Stimulated activated memory B cell treated with anti-CD40 and anti-IgM and Interleukin-4, amounts not matched to agents 10 μg/mL and 1 μg/mL and 100 μg/mL, for 72 hours (primary cell): ENCODE results near the gene OR10G3.

Source experiments
- ATAC-seq: fragments of 150-1000 bp; cut with Tn5 transposase; 2 replicates; pipeline ENCODE4 v1.10.0; 2021
- H3K27ac Mint-ChIP-seq: one replicate; pipeline ENCODE4 v1.8.0; 2022; ENCODE audit warnings: mild to moderate bottlenecking, mixed read lengths
- H3K27me3 Mint-ChIP-seq: one replicate; pipeline ENCODE4 v1.8.0; 2022; ENCODE audit warnings: mixed read lengths
- H3K36me3 Mint-ChIP-seq: one replicate; pipeline ENCODE4 v1.8.0; 2022; ENCODE audit warnings: mixed read lengths
- H3K4me1 Mint-ChIP-seq: one replicate; pipeline ENCODE4 v1.8.0; 2022; ENCODE audit warnings: mixed read lengths
- H3K4me3 Mint-ChIP-seq: one replicate; pipeline ENCODE4 v1.8.0; 2022; ENCODE audit warnings: mild to moderate bottlenecking, moderate library complexity, mixed read lengths
- H3K9me3 Mint-ChIP-seq: one replicate; pipeline ENCODE4 v1.8.0; 2022; ENCODE audit warnings: mixed read lengths

The OR10G3 gene

DNA sequence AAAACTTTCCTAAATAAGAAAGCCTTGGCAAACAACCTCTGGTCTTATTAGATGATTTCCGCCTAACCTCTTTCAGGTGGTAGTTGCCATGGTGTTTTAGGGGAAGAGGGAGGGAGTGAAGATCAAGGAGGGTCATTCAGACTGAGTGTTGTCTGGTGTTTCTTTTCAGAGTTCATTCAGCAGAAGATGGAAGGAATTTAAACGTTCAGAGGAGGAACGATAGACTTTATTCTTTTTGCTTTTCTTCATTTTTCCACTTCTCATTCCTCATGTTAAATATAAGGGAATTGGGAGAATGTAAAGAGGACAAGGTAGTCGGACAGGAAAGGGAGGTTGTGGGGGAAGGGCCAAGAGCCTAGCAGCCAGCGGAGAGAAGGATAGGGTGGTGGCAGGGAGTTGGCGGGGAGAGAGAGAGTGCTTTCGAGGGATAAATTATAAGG lies 36.3 kb downstream of the OR10G3 start:
- no peaks in the 10 kb centered on the region for H3K36me3 Mint-ChIP-seq
- no peak overlapping the region for H3K4me3 Mint-ChIP-seq
- H3K27me3 Mint-ChIP-seq = peaks cover 27% of the 10 kb centered on the region
- ATAC-seq = no peak
- no peaks in the 10 kb centered on the region for H3K9me3 Mint-ChIP-seq
- no peak overlapping the region for H3K27ac Mint-ChIP-seq
- H3K4me1 Mint-ChIP-seq = no peaks in the 10 kb centered on the region

DNA sequence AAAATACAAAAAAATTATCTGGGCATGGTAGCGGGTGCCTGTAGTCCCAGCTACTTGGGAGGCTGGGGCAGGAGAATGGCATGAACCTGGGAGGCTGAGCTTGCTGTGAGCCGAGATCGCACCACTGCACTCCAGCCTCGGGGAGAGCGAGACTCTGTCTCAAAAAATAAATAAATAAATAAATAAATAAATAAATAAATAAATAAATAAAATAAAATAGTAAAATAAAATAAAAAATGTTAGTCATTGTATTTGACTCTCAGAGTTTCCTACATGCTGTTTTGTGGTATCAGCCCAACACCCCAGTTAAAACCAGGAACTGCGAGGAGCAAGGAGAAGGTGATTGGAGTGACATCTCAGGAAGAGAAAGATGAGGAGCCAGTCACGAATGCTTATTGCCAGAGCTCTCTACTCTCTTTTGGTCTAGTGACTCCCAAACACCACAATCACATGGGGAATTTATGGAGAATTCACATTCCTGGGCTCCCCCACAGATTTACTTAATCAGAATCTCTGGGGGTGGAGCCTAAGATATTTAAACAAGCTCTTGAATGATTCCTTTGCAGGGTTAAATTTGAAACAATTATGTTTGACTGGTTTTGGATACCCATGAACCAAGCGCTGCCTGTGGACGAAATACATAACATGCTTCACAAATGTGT lies 38.3 kb downstream of the OR10G3 start:
- Mint-ChIP-seq H3K27ac (no peak overlapping the region), H3K4me1 (peaks cover 9% of the 10 kb centered on the region), H3K4me3 (no peak overlapping the region), H3K36me3 (no peaks in the 10 kb centered on the region), H3K9me3 (no peaks in the 10 kb centered on the region), H3K27me3 (peaks cover 42% of the 10 kb centered on the region)
- ATAC-seq = no peak

DNA sequence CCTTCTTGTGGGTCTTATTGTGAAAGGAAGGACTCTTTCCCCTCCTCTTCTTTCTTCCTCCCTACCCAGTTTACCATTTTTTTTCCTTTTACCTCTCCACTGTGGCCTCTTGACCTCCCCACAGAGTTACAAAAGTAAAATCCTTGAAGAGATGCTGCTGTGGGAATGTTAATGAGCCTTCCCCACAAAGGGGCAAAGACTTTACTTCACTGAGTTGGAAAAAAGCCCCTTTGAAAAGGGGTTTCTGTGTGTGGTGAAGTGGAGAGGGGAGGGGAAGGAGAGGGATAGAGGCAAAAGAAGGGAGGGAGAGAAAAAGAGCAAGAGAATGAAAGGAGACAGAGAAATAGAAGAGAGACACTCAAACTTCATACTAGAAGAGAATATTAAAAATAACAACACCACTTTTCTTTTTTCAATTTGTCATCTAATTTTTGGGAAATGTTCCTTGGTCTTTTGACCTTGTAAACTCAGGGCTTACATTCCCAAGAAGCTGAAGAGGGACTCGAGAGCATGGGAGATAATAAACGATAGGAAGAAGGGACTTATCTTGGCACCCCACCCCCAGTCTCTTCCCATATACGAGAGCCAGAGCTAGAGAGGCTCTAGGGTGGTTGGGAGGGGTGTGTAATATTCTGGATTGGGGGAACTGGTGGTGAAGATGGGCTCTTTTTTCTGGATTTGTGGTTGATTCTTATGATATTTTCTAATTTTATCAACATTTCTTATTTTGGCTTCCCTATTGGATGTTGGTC lies 40.5 kb downstream of the OR10G3 start:
- Mint-ChIP-seq H3K27me3 (peaks cover 64% of the 10 kb centered on the region), H3K36me3 (no peaks in the 10 kb centered on the region), H3K27ac (no peak overlapping the region), H3K9me3 (no peaks in the 10 kb centered on the region), H3K4me1 (peaks cover 13% of the 10 kb centered on the region), H3K4me3 (no peak overlapping the region)
- ATAC-seq = no peak

DNA sequence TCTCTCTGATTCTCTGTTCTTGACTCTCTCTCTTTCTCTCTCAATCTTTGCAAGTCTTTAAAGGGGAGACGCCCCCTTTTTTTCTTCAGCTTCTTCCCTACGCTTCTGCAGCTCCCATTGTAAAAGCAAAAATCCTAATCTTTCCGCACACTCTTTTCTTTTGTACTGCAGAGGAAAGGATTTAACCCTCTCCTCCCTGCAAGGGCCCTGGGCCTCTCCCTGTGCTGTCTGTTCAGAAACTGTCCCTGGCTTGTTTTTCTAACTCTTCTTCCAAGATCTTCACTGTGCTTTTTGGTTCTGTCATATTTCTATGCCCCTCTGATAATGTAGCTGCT lies 42.8 kb downstream of the OR10G3 start:
- no peaks in the 10 kb centered on the region for H3K9me3 Mint-ChIP-seq
- no peaks in the 10 kb centered on the region for H3K36me3 Mint-ChIP-seq
- peaks cover 55% of the 10 kb centered on the region for H3K27me3 Mint-ChIP-seq
- no peak overlapping the region for H3K27ac Mint-ChIP-seq
- H3K4me3 Mint-ChIP-seq = peak overlapping the region; percentile 22
- ATAC-seq = no peak
- peaks cover 13% of the 10 kb centered on the region for H3K4me1 Mint-ChIP-seq

DNA sequence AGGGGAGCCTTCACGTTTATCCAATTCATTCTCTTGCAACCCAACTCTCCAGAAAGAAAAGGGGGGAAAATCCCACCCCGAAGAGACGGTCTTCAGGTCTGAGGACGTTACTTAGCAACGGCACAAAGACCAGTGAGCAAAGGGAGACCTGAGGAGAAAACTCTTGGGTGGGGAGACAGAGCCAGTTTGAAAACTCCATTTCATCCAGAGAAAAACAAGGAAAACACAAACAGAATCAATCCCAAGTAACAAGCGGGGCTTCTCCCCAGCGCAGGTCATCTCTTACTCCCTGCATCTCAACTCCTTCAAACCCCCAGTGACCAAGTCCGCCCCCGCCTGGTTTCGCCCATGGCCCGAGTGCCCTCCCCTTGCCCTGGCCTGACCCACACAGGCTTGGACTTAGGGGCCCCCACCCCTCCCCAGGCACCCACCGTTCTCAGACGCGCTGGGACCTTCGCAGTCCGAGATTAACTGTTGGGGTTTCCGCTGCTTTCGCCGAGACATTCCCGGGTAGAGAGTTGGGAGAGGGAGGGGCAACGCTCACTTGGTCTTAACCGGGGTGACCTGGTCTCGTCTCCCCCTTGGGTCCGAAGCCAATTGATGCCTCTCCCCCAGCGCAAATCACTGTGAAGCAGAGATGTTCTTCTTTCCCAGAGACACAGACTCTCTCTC lies 43.3 kb downstream of the OR10G3 start:
- H3K36me3 Mint-ChIP-seq = no peaks in the 10 kb centered on the region
- no peaks in the 10 kb centered on the region for H3K9me3 Mint-ChIP-seq
- no peak overlapping the region for H3K27ac Mint-ChIP-seq
- peak overlapping the region; percentile 22 for H3K4me3 Mint-ChIP-seq
- peaks cover 13% of the 10 kb centered on the region for H3K4me1 Mint-ChIP-seq
- no peak for ATAC-seq
- H3K27me3 Mint-ChIP-seq = peaks cover 55% of the 10 kb centered on the region

DNA sequence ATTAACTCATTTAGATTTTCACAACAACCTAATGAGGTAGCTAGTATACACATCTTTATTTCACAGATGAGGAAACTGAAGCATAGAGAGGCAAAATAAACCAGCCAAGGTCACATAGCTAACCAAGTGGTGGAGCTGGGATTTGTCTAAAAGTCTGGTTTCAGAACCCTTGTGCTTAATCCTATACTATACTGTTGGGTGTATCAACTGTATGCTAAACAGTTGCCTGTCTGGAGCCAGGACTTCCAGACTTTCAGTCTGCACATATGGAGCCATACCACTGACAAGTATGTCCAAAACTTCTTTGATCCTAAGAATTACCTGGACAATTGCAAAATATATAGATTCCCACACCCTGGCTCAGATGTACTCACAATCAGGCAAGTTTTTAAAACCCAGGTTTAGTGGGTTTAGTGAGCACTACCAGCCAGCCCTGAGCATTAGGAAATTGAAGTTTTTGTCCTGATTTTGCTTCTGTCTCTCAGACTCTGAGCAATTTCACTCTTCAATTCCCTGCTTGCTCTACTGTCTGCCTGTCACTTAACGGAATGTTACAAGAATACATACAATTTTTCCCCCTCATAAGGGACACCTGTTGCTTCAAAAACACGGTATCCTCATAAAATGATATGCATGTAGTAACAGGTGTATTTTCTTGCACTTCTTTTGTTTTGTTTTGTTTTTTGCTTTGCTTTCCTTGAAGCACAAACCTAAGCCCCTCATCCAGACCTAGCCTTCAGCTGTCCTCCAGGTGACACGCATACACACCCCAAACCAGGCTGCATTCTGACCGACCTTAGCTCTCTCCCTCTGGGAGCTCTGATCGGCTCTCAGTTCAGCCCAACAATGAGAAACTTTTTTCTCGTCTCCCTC lies 44.1 kb downstream of the OR10G3 start:
- Mint-ChIP-seq H3K27me3 (peaks cover 55% of the 10 kb centered on the region), H3K4me1 (peaks cover 13% of the 10 kb centered on the region), H3K9me3 (no peaks in the 10 kb centered on the region), H3K27ac (no peak overlapping the region), H3K36me3 (no peaks in the 10 kb centered on the region), H3K4me3 (no peak overlapping the region)
- ATAC-seq = no peak

DNA sequence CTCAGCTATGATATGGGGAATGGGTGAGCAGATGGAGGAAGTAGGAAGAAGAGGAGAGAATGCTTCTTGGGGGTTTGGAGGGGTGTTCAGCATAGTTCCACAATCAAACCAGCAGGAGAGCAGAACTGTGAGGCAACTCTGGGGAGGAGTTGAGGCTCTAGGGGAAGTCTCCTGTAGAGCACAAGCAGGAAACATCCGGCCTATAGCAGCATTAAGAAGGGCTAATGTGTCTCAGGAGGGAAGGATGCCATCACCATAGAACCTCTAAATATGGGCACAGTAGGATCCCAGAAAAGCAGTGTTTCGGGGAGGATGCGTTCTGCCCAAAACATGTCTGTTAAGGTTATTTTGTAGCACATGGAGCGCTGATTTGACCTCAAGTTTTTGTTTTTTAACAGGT lies 45.3 kb downstream of the OR10G3 start:
- Mint-ChIP-seq H3K36me3 (no peaks in the 10 kb centered on the region), H3K9me3 (no peaks in the 10 kb centered on the region), H3K4me1 (peaks cover 13% of the 10 kb centered on the region), H3K27me3 (peaks cover 52% of the 10 kb centered on the region), H3K27ac (no peak overlapping the region), H3K4me3 (no peak overlapping the region)
- no peak for ATAC-seq

DNA sequence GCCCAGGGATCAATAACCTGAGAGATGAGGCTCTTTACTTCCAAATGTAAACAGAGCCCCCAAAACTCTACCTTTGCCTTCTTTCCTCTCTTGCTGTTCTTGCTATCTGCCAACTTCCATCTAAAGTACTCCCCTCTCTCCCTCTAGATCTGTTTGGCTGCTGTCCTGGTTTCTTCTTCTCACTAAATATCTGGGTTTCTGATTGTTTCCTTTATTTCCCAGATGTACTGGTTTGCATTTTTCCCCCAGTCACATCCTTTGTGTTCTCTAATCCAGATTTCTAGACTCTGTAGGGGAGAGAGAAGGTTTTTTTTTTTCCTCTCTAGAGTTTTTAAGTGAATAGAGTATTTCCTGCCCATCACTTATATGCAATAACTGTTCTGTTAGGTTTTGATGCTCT lies 46.6 kb downstream of the OR10G3 start:
- peaks cover 13% of the 10 kb centered on the region for H3K4me1 Mint-ChIP-seq
- no peak for ATAC-seq
- peaks cover 39% of the 10 kb centered on the region for H3K27me3 Mint-ChIP-seq
- H3K9me3 Mint-ChIP-seq = no peaks in the 10 kb centered on the region
- H3K27ac Mint-ChIP-seq = no peak overlapping the region
- H3K36me3 Mint-ChIP-seq = no peaks in the 10 kb centered on the region
- H3K4me3 Mint-ChIP-seq = no peak overlapping the region

DNA sequence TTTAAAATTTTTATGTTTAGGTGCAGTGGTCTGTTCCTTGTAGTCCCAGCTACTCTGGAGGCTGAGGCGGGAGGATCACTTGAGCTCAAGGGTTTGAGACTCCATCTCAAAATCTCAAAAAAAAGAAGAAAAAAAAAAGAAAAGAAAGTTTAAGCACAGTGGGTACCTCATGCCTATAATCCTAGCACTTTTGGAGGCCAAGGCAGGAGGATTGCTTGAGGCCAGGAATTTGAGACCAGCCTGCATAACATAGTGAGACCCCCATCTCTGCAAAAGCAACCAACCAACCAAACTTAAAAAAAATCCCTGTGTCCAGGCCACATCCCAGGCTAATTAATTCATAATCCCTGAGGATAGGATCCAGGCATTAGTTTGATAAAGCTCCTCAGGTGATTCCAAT lies 50.4 kb downstream of the OR10G3 start:
- ATAC-seq = no peak
- Mint-ChIP-seq H3K27ac (no peak overlapping the region), H3K4me1 (peaks cover 6% of the 10 kb centered on the region), H3K27me3 (peaks cover 6% of the 10 kb centered on the region), H3K9me3 (no peaks in the 10 kb centered on the region), H3K4me3 (no peak overlapping the region), H3K36me3 (no peaks in the 10 kb centered on the region)

DNA sequence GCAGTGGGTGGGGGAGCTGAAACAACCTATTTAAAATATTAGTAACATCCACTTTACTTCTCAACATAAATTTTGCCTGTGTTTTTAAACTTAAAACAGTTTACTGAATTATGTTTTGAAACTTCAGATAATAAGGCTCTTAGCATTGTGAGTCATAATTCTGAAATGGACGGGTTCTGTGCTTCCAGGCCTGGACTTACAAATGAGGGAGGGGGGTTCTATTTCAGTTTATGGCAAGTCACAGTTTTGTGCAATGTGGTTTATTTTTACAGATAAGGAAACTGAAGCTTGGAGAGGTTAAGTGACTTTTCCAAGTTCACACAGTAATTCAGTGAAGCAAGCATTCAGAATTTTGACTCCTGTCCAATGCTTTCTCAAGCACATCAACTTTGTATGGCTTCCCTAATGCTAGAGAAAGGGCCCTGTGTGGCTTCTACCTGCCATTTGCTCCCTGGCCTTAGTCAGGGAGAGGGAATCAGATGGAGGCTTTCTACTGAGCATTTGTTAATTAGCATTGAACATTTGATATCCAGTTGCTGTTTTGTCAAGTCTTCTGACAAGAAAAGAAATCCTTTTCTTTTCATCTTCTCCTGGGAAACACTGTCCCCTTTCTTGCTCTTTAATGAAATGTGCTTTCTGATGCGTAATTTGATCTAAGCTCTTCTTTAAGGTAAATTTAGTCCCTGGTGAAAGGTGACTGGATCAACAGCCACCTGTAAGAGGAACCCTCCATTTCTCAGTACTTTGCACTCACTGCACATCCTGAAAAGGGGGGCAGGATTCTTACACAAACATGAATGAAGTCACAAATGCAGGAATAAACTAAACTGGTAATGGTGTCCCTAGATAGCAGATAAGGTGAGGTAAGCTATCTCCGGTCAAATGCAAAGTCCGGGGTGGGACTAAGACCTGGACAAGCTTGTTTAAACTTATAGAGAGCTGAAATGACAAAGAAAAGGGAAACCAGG lies 51.2 kb downstream of the OR10G3 start:
- Mint-ChIP-seq H3K36me3 (no peaks in the 10 kb centered on the region), H3K4me1 (peaks cover 6% of the 10 kb centered on the region), H3K9me3 (no peaks in the 10 kb centered on the region), H3K27me3 (no peaks in the 10 kb centered on the region), H3K27ac (no peak overlapping the region), H3K4me3 (no peak overlapping the region)
- ATAC-seq = no peak

DNA sequence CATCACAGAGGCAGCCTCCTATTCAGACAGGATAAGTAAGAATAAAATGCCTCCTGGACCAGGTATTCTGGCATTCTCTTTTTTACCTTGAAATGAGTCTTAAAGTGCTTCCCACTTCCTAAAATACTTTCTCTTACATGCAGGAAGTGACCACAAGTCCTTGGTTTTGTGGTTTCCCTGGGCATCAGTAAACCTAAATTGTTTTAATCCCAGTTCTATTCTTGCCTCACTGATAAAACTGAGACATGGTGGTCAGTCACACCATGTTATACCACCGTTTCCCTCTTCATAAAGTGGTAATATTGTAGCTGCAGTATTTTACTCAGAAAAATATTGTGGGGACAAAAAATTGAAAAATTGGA lies 52.6 kb downstream of the OR10G3 start:
- ATAC-seq = no peak
- Mint-ChIP-seq H3K9me3 (no peaks in the 10 kb centered on the region), H3K4me3 (peak overlapping the region; percentile 68), H3K36me3 (no peaks in the 10 kb centered on the region), H3K27ac (no peak overlapping the region), H3K4me1 (peaks cover 6% of the 10 kb centered on the region), H3K27me3 (no peaks in the 10 kb centered on the region)

DNA sequence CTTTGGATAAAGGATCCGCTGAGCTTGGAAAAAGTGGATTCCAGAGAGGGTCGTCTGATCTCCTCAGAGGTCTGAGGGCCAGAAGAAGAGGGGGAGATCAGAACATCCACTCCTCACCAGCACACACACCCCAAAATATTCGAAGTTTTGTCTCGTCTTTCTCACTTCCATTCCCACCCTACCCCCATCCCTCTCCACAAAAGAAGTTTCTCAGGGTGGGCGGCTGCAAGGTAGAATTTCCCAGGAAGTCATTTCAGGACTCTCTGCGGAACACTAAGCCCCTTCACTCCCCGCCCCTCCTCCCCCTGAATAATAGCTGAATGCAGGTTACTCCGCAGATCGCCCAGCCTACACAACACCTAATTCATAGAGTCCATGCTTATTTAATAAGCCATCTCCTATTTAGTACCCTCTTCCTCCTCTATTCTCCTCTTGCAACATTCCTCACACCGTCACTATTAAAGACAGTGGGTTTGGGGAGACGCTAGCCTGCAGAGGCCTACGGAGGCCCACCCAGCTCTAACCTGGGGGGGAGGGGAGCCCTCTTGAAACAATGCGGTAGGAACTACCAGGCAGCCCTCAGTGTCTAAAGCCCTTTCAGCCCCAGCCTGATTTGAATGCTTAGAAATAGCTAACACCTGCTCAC lies 53.1 kb downstream of the OR10G3 start:
- Mint-ChIP-seq H3K36me3 (no peaks in the 10 kb centered on the region), H3K9me3 (no peaks in the 10 kb centered on the region), H3K27ac (peak overlapping the region; percentile 62), H3K4me3 (peak overlapping the region; percentile 68), H3K4me1 (peaks cover 6% of the 10 kb centered on the region), H3K27me3 (no peaks in the 10 kb centered on the region)
- no peak for ATAC-seq

DNA sequence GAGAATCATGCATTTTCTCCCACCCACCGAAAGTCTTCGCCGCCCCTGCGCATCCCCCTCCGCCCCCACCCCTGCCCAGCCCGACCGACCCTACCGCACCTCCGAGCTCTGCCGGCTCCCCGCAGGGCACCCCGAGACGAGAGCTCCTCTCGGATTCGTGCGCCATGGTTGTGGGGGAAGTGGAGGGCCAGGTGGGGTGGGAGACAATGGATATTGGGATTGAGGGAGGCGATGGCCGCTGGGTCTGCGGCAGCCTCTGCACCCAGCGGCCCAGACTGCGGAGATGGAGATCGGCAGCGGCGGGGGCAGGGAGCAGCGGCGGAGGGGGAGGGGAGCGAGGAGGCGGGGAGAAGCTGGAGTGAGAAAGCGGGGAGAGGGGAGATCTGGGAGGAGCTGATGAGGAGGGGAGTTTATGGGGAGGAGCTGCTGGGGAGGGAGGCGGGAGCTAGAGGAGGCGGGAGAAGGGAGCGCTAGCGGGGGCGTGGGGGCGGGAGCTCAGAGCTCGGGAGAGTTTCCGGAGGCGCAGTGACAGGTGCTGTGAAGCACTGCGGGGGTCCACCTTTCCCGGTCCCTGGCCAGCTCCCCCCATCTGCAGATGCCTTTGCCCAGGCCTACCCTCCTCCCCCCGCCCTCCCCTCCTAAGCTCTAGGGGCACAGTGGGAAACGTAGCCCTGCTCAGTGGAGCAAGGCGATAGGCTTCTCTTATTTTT lies 53.8 kb downstream of the OR10G3 start, which contains the start of gene SALL2:
TSS of gene SALL2 (minus strand) at position 385 of the 710 bp plus-strand sequence. CDS start at position 166, 219 bp downstream.
- Mint-ChIP-seq H3K9me3 (no peaks in the 10 kb centered on the region), H3K36me3 (no peaks in the 10 kb centered on the region), H3K4me1 (peaks cover 6% of the 10 kb centered on the region), H3K27ac (peak within 1 kb of the TSS; percentile 62), H3K4me3 (peak within 1 kb of the TSS; percentile 68), H3K27me3 (no peaks in the 10 kb centered on the region)
- ATAC-seq = peak; percentile 51
